SH-SY5Y (cell line): ENCODE data around the gene SLC4A5.

Experiments used
- GATA2 ChIP-seq: IDR thresholded peaks from 2 replicates; pipeline ENCODE4 v1.6.1; 2011; ENCODE audit warnings: mild to moderate bottlenecking, low read depth, low read length
- GATA3 ChIP-seq: IDR thresholded peaks from 2 replicates; pipeline ENCODE4 v1.6.1; 2011; ENCODE audit warnings: low read depth, mild to moderate bottlenecking, low read length, moderate library complexity

DNA sequence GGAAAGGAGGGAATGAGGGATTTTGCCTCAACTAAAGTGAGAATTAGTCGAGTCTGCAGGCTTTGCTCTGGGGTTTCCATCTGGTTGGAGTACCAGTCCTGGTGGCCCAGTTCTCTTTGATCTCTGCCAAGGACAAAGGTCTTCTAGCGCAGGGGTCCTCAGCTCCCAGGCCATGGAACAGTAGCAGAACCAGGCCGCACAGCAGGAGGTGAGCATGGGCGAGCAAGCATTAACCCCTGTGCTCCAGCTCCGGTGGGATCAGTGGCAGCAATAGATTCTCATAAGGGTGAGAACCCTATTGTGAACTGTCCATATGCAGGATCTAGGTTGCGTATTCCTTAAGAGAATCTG lies 120.9 kb downstream of the SLC4A5 start:
- TF ChIP-seq GATA2: no peak
- no peak for TF ChIP-seq GATA3
